Measurements from ENCODE around the gene FOXF1.

FOXF1 gene

GRCh38 chr16:86558355-86559193 lies 48.2 kb downstream of the FOXF1 start:
- no peak for DNase-seq (ENCODE audit: low read depth)

- DNase-seq (ENCODE audit: low read depth): no peak
Measured at GRCh38 chr16:86559802-86560305, 49.5 kb downstream of the FOXF1 start.

GRCh38 chr16:86562356-86562755 lies 52.0 kb downstream of the FOXF1 start:
- no peak for DNase-seq (ENCODE audit: low read depth)

DNA sequence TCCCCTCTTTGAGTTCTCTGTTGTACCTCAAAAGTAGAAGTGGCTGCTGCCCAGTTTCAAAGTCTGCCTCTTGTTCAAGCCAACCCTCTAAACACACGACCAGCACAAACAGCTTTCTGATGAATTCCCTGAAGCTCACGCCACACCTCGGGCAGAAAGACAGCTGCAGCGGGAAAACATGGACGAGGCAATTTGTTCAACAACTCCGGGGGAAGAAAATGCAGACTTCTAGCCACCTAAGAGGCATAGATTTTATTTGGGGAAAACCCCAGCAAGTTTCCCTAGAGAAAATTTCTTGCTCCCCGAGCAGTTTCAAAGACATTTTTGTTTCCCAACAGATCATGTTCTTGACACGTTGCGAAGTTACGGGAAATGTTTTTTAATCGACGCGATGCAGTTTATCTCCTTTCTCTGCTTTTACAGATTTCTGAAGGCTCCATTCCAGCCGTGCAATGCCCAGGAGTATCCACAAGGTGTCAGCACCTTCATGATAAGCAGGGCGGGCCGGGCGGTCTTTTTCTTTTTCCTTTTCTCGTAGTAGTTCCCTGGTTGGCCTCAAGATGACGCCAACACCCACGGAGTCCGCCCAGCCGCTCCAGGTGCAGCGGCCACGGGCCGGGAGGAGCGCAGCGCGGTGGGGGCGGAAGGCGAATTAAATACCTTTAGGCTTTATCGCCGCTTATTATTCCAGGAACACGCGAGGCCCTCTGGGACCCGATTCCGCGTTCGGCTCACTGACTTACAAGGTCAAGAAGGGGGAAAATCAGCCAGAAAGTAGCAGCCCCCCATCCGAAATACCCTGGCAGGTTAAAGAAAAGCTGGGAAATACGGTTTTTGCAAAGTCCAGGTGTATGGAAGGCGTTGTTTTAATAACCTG lies 53.4 kb downstream of the FOXF1 start:
- peak; percentile 77 for DNase-seq (ENCODE audit: low read depth)

All from stromal cell of bone marrow (primary cell).